GM21447 (cell line): ENCODE results near the gene PSORS1C2.
"Not testable (repeated sequence)": the region's sequence is repeated elsewhere in the genome, so short reads cannot be mapped to it uniquely, and the experiment has no call there.

ENCODE experiments used
- ATAC-seq: cut with Tn5 transposase; IDR thresholded peaks from one replicate; pipeline ENCODE4 v1.9.1; 2021; ENCODE audit not compliant: unreplicated experiment

Gene PSORS1C2

DNA sequence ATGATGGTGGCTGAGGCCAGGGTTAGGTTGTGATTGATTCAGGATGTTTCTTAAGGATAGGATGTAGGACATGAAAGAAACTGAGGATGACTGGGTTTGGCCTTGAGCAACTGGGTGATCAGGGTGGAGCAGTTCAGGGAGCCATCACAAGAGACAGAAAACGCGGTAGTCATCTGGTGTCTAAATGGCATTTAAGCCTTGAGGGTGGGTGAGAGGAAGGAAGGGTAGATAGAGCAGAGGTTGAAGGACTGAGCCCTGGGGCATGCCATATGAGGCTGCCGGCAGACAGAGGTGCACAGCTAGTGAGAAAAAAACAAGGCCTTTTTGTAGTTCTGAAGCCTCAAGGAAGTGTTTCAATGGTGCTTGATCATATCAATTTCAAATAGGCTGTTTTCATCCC is 29.7 kb upstream of the PSORS1C2 start:
- ATAC-seq: no peak

DNA sequence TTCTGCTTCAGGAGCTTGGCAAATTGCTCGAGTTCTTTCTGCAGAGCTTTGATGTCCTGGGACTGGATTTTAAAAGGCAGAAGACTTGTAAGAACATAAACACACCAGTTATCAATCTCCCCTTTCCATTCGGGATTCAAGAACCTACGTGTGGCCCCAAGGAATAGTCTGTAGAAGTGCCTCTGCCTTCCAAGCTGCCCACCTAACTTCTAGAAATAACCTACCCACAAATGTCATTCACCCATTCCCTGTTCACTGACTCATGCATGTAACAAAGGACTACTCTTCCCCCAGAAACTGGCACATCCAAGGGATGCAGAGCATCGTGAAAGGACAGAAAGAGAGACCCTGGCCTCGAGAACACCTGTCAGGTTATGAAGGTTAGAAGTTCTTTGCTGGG is 27.1 kb upstream of the PSORS1C2 start:
- ATAC-seq: no peak

DNA sequence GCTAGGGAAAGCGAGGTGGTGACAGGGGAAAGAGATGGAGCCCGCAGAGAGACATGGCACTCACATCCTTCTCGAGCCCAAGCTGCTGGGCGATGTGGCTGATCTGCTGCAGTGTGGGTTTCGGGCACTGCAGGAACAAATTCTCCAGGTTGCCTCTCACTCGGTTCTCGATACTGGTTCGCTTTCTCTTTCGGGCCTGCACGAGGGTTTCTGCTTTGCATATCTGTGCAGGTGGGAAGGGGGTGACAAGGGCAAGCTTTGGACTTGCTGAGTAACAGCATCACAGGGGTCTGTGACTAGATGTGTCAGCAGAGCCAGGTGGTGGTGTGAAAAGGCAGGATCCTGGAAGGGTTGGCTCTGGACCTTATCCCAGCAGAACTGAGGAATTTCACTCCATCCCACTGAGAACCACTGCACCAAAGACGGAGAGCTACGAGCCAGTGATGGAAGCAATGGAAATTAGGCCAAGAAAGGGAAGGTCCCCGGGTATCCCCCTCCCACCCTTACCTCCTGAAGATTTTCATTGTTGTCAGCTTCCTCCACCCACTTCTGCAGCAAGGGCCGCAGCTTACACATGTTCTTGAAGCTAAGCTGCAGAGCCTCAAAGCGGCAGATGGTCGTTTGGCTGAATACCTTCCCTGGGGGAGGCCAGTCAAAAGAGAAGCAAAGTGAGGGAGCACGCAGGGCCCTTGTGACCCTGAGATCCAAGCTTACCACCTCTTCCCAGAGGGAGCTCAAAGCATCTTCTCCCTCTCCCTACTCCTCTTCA is 26.4 kb upstream of the PSORS1C2 start:
- peak; percentile 84 for ATAC-seq

DNA sequence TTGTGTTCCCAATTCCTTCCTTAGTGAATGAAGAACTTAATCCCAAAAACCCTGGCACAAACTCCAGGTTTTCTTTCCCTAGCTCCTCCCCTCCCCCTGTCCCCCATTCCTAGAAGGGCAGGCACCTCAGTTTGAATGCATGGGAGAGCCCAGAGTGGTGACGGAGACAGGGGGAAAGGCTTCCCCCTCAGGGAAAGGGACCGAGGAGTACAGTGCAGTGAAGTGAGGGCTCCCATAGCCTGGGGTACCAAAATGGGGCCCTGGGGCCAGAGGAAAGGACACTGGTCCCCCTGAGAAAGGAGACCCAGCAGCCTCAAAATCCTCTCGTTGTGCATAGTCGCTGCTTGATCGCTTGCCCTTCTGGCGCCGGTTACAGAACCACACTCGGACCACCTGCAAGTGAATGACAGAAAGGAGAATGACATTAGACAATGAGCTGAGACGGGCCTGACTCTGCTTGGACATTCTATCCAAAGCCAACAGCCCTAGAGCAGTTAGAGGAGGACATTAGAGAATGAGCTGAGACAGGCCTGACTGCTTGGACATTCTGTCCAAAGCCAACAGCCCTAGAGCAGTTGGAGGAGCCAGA is 25.7 kb upstream of the PSORS1C2 start:
- ATAC-seq: not testable (repeated sequence)

DNA sequence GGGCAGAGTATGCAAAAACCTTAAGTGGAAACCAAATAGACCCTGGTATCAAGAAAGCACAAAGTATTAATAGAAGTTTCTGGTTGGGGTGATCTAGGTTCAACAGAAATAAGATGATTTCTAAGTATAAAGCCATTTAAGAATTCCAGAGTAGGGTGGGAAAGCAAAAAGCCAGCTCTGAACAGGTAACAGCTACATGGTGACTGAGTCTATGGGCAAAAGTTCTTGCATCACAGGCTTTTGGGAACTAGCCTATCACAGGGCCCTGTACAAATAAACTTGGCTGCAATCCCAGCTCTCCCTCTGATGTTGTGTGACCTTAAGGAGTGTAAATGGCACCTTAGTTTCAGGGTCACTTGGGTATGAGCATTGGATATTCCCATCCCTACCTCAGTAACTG is 25.1 kb upstream of the PSORS1C2 start:
- no peak for ATAC-seq

DNA sequence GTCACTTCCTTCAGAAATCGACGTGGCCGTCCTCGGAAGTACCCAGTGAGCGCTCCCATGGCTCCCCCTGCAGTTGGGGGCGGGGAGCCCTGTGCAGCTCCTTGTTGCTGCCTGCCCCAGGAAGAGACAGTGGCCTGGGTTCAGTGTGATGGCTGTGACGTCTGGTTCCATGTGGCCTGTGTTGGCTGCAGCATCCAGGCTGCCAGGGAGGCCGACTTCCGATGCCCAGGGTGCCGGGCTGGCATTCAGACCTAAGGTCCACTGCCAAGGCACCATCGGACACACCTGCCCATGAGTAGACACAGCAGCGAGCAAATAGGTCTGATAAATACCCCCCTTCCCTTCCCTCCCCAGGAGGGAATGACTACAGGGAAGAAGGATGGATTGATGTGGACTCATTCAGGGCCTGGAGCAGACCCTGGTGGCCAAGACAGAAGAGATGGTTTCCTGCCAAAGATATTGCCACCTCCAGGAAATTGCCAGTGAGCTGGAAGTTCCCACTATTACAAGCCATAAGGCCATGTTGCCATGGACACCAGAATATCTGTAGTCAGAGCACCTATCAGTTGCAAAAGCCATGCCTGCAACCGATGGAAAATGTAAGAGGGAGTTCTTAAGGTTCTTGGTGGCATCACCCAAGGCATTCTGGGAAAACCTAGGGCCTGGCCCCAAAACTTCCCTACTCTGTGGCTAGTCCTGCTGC is 23.7 kb upstream of the PSORS1C2 start:
- no peak for ATAC-seq

DNA sequence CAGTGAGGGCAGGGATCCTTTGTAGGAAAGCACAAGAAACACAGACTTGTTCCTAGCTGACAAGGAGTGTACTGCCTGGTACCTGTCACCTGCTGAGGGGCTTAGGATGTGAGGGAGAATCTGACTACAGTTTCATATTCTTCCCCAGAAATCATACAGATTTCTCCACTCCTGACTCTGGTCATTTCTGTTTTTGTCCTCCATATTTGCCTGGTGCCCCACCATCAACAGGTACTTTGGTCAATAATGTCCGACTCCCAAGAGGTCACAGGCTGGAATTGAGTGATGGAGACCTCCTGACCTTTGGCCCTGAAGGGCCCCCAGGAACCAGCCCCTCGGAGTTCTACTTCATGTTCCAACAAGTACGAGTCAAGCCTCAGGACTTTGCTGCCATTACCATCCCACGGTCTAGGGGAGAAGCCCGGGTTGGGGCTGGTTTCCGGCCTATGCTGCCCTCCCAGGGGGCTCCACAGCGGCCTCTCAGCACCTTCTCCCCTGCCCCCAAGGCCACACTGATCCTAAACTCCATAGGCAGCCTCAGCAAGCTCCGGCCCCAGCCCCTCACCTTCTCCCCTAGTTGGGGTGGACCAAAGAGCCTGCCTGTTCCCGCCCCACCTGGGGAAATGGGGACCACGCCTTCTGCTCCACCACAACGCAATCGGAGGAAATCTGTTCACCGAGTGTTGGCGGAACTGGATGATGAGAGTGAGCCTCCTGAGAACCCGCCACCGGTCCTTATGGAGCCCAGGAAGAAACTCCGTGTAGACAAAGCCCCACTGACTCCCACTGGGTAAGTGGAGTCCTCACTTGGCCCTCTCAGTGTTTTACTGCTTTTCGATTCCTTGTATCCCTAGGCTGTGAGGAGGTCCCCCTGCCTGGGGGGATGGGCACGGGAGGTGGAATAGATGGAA is 22.6 kb upstream of the PSORS1C2 start:
- ATAC-seq: no peak

DNA sequence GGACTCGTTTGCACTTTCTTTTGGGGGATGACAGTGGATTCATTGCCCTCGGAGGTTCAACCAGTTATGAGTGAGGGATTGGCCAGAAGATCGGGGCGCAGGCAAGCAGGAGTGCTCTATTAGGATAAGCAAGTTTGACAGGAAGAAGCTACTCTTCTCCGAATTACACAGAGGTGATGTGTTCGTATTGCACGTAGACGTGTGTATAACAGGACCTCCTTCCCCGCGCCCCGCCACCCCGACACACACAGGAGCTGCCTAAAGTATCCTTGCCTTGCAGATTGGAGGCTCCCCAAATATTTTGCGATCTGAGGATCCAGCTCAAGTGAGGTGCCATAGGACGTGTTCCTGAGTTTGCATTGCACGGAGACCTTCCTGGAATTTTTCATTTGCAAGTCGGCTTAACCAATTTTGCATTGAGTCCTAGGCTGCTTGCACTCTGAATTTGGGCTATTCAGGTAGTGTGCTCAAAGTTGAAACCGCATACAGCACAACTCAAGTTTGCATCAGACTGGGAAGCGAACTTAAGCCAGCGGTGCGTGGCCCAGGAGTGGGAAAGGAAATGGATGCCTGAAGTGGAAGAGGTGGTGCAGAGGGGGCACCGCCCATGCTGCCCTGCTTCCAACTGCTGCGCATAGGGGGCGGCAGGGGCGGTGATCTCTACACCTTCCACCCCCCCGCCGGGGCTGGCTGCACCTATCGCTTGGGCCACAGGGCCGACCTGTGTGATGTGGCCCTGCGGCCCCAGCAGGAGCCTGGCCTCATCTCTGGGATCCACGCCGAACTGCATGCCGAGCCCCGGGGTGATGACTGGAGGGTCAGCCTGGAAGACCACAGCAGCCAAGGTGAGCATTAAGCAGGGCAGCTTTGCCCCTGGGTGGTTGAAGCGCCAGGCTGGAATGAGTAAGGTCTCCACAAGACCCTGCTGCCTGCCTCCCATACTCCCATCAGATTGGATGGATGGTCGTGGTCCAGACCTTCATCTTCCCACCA is 20.3 kb upstream of the PSORS1C2 start:
- ATAC-seq: no peak

DNA sequence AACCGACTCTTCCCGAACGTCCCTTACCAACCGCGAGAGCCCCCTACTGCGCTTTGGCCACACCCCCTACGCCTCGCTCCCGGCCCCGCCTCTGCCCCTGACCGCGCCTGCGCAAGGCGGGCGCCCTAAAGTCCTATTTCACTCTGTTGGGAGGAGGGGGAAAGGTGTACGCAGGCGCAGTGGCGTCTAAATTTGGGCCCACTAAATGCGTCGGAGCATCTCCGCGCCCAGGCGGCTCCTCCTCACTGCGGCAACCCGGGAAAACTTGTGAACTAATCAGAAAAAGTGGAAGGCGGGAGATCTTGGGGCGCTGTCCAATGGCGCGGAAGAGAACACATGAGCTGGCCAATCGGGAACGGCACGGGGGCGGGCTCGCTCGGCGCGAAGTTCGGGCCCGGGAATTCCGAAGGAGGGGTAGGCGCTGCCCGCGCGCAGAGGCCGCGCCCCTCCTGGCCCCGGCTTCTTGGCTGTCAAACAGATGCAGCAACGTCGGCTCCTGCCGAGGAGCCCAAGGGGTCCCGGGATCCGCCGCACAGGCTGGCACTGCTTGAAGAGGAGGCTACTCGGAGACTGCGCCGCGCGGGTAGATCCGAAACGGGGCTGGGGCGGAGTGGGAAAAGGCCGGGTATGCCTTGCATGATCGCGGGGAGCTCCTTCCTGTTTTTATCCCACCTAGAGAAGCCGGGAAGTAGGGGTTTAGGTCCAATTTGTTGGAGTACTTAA is 19.4 kb upstream of the PSORS1C2 start, which contains the start of gene TCF19:
TSS of gene TCF19 (plus strand) at position 450 of the 723 bp plus-strand sequence. CDS start 881 bp downstream, outside the sequence.
- peak; percentile 83 for ATAC-seq

DNA sequence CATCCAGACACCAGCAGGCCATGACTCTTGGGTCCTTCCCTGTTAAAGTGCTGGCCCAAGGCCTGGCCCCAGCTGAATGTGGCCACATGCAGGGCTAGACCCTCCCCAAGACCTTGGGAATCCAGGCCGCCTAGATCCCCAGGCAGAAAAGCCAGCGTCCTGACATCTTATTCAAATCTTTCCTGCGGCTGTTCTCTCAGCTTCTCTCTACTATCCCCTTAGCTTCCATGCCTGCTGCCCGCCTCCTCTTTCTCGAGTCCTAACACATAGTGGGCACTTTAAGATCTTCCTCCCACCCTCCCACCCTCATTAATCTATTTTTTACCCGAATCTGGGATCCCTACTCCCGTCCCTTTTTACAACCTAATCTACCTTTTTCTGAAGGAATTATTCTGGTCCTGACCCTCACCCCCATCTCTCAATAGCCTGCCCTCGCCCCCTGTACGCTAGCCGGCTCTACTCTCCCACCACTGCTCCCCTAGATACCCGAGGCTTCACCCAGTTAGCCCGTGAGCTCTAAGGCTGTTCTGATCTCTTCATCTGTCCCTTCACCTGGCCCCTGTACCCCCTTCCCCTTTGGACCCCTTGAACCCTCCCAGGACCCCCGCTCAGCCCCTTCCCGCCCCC is 18.8 kb upstream of the PSORS1C2 start, which contains the start of gene CCHCR1:
TSS of gene CCHCR1 (minus strand) at position 290 of the 627 bp plus-strand sequence. CDS start at position 88, 202 bp downstream.
- peak; percentile 5 for ATAC-seq

DNA sequence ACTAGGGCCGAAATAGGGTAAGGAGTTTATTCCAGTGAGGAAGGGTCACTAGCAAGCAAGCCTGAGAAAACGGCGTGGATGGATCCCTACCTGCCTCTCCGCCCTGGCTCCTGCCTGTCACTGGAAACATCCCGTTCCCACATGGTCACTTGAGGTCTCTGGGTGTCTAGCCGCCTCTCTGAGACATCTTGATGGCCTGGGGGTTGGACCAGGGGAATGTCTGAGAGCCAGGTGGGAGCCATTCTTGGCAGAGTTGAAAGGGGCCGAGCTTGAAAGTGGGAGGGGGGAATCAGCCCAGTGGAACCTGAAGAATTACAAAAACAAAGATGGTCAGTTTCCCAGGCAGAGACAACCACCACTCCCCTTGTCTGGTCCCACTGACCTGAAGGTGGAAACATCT is 17.8 kb upstream of the PSORS1C2 start:
- no peak for ATAC-seq

DNA sequence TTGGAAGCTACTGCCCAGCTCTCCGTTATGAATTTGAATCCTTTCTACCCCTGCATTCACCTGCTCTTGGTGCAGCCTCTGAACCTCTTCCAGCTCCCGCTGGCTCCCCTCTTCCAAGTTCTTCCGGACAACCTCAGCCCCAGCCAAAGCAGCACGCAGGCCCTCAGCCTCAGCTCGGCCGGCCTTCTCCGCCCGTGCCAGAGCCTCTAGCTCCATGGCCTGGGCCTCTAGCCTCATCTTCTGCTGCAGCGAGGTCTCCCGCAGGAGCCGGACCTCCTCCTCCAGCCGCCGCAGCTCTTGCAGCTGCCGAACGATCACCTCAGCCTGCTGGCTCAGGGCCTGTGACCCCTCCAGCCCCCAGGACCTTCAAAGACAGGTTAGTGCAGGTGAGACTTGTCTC is 15.6 kb upstream of the PSORS1C2 start:
- ATAC-seq: no peak

DNA sequence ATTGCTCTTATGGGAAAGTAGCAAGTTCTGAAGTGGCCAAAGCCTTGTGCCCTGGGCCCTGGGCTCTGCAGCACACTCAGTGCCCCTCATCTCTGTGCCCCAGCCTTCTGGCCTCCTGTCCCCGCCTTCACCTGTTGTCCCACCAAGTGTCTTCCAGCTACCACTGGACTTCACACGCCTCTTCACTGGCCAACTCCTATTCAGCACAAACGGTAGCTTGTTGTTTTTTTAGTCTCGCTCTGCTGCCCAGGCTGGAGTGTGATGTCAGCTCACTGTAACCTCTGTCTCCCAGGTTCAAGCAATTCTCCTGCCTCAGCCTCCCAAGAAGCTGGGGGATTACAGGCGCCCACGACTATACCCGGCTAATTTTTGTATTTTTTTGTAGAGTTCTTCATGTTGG is 13.9 kb upstream of the PSORS1C2 start:
- ATAC-seq: no peak

DNA sequence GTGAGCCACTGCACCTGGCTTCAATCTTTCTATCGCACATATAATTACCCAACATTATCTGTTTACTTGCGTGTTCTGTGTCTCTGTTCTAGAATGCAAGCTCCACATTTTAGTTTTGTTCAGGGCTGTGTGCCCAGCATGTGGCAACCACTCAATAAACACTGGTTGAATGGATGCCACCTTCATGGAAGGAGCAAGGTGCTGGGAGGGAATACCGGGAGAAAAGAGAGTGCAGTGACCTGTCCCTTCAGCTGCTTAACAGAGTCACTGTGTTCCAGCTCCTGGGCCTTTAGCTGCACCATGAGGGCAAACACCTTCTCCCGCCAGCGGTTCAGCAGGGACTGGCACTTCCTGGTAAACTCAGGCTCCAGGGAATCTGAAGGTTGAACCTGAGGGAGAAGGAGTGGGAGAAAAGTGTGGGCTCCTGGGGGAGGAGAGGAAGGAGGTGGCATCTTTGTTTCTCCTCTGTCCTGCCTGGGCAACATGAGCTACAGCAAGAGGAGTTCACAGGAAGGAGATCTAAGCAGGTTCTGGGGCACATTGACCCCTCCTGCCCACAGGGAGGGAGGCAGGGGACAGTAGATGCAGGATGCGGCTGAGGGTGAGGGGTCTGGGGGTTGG is 11.1 kb upstream of the PSORS1C2 start:
- no peak for ATAC-seq

DNA sequence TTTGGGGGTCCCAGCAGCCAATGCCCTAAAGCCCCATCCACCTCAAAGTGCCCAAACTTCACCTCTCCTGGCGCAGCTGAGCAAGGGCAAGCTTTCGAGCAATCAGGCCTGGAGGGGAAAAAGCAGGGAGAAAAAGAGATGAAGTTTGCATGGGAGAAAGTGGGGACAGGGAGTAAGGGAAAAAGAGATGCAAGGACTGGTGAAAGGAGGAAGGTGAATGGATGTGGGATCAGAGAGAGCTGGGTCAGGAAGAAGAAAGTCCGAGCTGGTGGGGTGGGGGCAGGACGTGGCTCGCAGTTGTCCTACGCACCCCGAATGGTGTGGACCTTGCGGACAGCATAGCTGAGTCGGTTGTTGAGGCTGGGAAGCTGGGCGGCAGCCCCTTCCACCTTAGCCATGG is 6.5 kb upstream of the PSORS1C2 start:
- no peak for ATAC-seq

DNA sequence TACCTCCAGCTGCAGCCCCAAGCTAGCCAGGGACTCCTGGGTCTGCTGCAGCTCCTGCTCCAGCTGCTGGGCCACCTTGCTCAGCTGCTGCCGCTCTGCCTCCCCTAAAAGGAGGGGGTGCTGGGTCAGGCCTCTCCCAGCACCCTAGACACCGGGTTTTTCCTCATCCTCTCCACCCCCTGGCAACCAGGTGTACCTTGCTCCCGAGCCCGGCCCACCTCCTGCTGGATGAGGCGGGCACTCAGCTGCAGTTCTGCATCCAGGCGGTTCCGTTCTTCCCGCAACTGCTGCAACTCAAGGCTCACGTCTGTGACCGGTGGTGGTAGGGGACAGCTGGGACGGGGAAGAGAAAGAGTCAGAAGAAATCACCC is 6.1 kb upstream of the PSORS1C2 start:
- ATAC-seq: no peak

DNA sequence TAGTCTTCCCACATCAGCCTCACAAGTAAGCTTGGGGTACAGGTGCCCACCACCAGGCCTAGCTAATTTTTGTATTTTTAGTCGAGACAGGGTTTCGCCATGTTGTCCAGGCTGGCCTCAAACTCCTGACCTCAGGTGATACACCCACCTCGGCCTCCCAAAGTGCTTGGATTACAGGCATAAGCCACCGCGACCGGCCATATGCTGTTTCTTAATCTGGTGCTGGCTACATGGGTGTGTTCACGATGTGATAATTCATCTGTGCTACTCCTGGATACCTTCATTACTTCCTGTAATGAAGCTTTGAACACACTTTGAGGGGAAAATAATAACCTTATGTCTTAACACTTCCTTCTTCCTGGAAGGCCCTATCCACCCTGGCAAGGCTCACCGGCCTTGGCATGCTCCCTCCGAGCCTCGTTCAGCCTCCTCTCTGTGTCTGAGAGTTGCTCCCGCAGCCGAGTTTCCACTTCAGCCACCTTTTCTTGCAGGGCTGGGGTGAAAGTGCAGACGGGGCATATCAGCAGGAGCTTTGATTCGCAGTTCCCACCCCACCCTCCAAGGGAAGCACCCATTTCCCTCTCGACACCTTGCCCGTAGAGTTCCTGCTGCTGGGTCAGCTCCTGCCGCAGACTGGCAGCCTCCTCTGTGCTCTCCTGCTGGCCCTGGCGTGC is 5.6 kb upstream of the PSORS1C2 start:
- ATAC-seq: no peak

DNA sequence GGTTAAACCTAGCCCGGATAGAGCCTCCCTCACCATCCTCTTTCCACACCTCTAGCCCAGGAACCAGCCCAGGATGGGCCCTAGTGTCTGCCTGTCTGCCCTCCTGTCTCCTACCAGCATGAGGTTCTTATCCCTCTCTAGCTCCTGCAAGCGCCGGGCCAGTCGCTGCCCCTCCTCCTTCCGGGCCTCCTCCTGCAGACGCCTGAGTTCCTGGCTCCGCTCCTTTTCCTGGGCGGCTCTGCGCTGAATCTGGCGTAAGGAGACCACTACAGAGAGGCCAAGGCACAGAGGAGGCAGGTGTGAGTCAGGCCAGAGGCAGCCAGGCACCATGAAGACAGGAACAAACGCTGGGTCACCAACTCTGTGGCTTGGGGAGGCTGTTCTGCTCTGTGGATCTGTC is 4.3 kb upstream of the PSORS1C2 start:
- no peak for ATAC-seq
